ENCODE measurements around the gene GPR173.

GPR173 gene

GRCh38 chrX:53048169-53049126 is at the start of gene GPR173:
GPR173 (plus strand) TSS chrX:53048789; CDS start chrX:53076622, 27,833 bp downstream.
- Mint-ChIP-seq H3K27ac (no peak within 1 kb of the TSS), H3K9me3 (no peaks in the 10 kb centered on the region), H3K36me3 (no peaks in the 10 kb centered on the region), H3K27me3 (peaks cover 8% of the 10 kb centered on the region), H3K4me3 (peak within 1 kb of the TSS; percentile 2), H3K4me1 (no peaks in the 10 kb centered on the region)
- no peak for ATAC-seq

DNA sequence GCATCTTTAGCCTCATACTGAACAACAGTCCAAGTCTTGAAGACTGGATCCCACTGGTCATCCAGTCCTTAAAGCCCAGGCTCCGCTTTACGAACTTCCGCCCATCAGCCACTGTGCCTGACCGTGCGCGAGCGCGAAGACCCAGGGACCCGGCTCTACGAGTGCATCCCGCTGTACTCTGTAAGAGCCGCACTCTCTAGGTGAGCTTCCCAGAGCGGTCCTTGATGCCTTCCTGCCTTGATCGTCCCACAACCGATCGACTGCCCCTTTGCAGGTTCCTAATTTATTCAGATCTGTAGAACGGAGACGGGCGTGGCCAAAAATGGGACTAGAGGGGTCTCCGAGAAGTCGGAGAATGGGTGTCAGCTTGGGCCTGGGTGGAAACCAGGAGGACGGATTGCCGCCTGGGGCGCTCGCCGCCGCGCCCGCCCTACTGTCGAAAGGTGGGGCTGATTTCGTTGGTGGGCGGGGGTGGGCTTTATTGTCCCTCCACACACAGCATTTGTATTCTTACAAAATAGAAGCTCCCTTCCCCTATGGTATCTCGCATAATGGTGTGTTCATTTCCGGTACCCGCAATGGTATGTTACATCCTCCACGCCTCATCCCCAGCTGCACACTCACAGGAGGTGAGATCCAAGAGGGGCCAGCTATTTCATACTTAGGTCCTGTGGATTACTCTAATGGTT is 48.0 kb upstream of the GPR173 start:
- Mint-ChIP-seq H3K4me1 (peaks cover 19% of the 10 kb centered on the region), H3K4me3 (peak overlapping the region; percentile 72), H3K36me3 (no peaks in the 10 kb centered on the region), H3K27me3 (no peaks in the 10 kb centered on the region), H3K27ac (peak overlapping the region; percentile 60), H3K9me3 (no peaks in the 10 kb centered on the region)
- peak; percentile 17 for ATAC-seq

GRCh38 chrX:53001958-53002357 is 46.6 kb upstream of the GPR173 start:
- Mint-ChIP-seq H3K36me3 (no peaks in the 10 kb centered on the region), H3K9me3 (no peaks in the 10 kb centered on the region), H3K27me3 (peaks cover under 1% of the 10 kb centered on the region), H3K4me3 (no peak overlapping the region), H3K27ac (peak overlapping the region; percentile 60), H3K4me1 (peaks cover 10% of the 10 kb centered on the region)
- no peak for ATAC-seq

- Mint-ChIP-seq H3K36me3 (no peaks in the 10 kb centered on the region), H3K9me3 (no peaks in the 10 kb centered on the region), H3K4me1 (peaks cover 10% of the 10 kb centered on the region), H3K27ac (no peak overlapping the region), H3K4me3 (no peak overlapping the region), H3K27me3 (peaks cover 9% of the 10 kb centered on the region)
- no peak for ATAC-seq
Measured at GRCh38 chrX:53003111-53003510, 45.5 kb upstream of the GPR173 start.

- no peak for ATAC-seq
- H3K4me3 Mint-ChIP-seq, result no peak overlapping the region
- peaks cover 10% of the 10 kb centered on the region for H3K4me1 Mint-ChIP-seq
- H3K27ac Mint-ChIP-seq, result no peak overlapping the region
- no peaks in the 10 kb centered on the region for H3K36me3 Mint-ChIP-seq
- peaks cover 4% of the 10 kb centered on the region for H3K9me3 Mint-ChIP-seq
- peaks cover 9% of the 10 kb centered on the region for H3K27me3 Mint-ChIP-seq
Measured at GRCh38 chrX:53004038-53004437, 44.6 kb upstream of the GPR173 start.

DNA sequence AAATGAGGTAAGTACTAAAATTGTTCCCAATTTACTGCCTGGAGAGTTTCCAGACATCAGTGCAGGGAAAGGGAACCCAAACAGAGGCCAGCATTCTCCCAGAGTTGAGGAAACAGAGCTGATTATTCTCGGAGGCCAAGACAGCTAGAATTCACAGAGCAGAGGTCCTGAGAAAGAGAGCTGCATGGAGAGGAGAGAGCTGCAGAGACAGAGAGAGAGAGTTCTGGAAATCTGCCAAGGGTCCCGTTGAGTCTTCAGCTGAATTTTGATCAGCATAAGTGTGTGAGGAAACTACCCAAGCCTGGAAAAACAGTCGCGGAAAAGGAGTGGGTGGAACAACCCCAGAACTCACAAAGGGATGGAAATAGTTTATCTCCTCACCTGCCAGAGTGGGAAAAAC is 43.8 kb upstream of the GPR173 start:
- Mint-ChIP-seq H3K27ac (no peak overlapping the region), H3K27me3 (peaks cover 9% of the 10 kb centered on the region), H3K9me3 (peaks cover 4% of the 10 kb centered on the region), H3K4me3 (no peak overlapping the region), H3K36me3 (no peaks in the 10 kb centered on the region), H3K4me1 (peaks cover 10% of the 10 kb centered on the region)
- ATAC-seq, result no peak

GRCh38 chrX:53005327-53005726 is 43.3 kb upstream of the GPR173 start:
- Mint-ChIP-seq H3K36me3 (no peaks in the 10 kb centered on the region), H3K4me3 (no peak overlapping the region), H3K27ac (no peak overlapping the region), H3K9me3 (peaks cover 4% of the 10 kb centered on the region), H3K4me1 (peaks cover 10% of the 10 kb centered on the region), H3K27me3 (peaks cover 9% of the 10 kb centered on the region)
- ATAC-seq, result no peak

- Mint-ChIP-seq H3K9me3 (peaks cover 4% of the 10 kb centered on the region), H3K4me1 (no peaks in the 10 kb centered on the region), H3K4me3 (no peak overlapping the region), H3K36me3 (no peaks in the 10 kb centered on the region), H3K27ac (no peak overlapping the region), H3K27me3 (peaks cover 9% of the 10 kb centered on the region)
- no peak for ATAC-seq
Measured at GRCh38 chrX:53009032-53009431, 39.6 kb upstream of the GPR173 start.

DNA sequence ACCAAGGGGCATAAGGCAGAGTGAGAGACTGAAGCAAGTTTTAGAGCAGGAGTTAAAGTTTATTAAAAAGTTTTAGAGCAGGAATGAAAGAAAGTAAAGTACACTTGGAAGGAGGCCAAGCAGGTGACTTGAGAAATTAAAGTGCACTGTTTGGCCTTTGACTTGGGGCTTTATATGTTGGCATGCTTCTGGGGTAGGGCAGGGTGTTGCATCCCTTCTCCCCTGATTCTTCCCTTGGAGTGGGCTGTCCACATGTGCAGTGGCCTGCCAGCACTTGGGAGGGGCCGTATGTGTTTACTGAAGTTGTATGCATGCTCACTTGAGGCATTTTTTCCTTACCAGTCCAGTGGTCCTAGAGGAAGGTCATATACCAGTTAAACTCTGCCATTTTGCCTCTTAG is 35.3 kb upstream of the GPR173 start:
- peaks cover 4% of the 10 kb centered on the region for H3K9me3 Mint-ChIP-seq
- no peak overlapping the region for H3K4me3 Mint-ChIP-seq
- no peaks in the 10 kb centered on the region for H3K4me1 Mint-ChIP-seq
- peaks cover 8% of the 10 kb centered on the region for H3K27me3 Mint-ChIP-seq
- no peak overlapping the region for H3K27ac Mint-ChIP-seq
- no peaks in the 10 kb centered on the region for H3K36me3 Mint-ChIP-seq
- ATAC-seq, result no peak

GRCh38 chrX:53018627-53019026 is 30.0 kb upstream of the GPR173 start:
- no peaks in the 10 kb centered on the region for H3K4me1 Mint-ChIP-seq
- H3K27me3 Mint-ChIP-seq, result peaks cover 8% of the 10 kb centered on the region
- no peak for ATAC-seq
- no peaks in the 10 kb centered on the region for H3K9me3 Mint-ChIP-seq
- no peaks in the 10 kb centered on the region for H3K36me3 Mint-ChIP-seq
- no peak overlapping the region for H3K27ac Mint-ChIP-seq
- H3K4me3 Mint-ChIP-seq, result no peak overlapping the region

DNA sequence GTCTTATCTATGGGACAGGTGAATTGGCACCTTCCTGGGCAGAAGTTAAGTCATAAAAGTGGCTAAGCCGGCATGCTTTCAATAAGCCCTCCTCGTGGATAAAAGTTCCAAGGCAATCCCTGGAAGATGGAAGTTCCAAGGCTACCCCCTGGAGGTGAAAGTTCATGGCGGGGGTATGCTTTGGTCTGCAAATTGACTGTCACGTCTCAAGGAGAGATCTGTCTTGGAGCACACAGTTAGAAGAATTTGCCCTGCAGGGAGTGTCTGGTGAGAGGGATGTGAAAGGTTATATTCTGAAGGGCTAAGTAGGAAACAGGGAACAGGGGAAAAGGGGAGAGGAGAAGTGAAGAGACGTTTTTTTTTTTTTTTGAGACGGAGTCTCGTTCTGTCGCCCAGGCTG is 26.2 kb upstream of the GPR173 start:
- Mint-ChIP-seq H3K27me3 (no peaks in the 10 kb centered on the region), H3K4me3 (no peak overlapping the region), H3K4me1 (no peaks in the 10 kb centered on the region), H3K36me3 (no peaks in the 10 kb centered on the region), H3K9me3 (no peaks in the 10 kb centered on the region), H3K27ac (no peak overlapping the region)
- ATAC-seq, result no peak

- H3K27me3 Mint-ChIP-seq, result no peaks in the 10 kb centered on the region
- ATAC-seq, result no peak
- H3K36me3 Mint-ChIP-seq, result no peaks in the 10 kb centered on the region
- H3K4me1 Mint-ChIP-seq, result peaks cover 2% of the 10 kb centered on the region
- H3K27ac Mint-ChIP-seq, result no peak overlapping the region
- H3K9me3 Mint-ChIP-seq, result no peaks in the 10 kb centered on the region
- H3K4me3 Mint-ChIP-seq, result no peak overlapping the region
Measured at GRCh38 chrX:53028678-53029077, 19.9 kb upstream of the GPR173 start.

GRCh38 chrX:53031380-53031779 is 17.2 kb upstream of the GPR173 start:
- Mint-ChIP-seq H3K4me3 (no peak overlapping the region), H3K4me1 (peaks cover 5% of the 10 kb centered on the region), H3K36me3 (no peaks in the 10 kb centered on the region), H3K27me3 (peaks cover 12% of the 10 kb centered on the region), H3K9me3 (no peaks in the 10 kb centered on the region), H3K27ac (no peak overlapping the region)
- ATAC-seq, result no peak

GRCh38 chrX:53036149-53036548 is 12.4 kb upstream of the GPR173 start:
- ATAC-seq, result no peak
- Mint-ChIP-seq H3K4me3 (no peak overlapping the region), H3K36me3 (no peaks in the 10 kb centered on the region), H3K4me1 (peaks cover 5% of the 10 kb centered on the region), H3K27me3 (peaks cover 26% of the 10 kb centered on the region), H3K27ac (no peak overlapping the region), H3K9me3 (no peaks in the 10 kb centered on the region)

DNA sequence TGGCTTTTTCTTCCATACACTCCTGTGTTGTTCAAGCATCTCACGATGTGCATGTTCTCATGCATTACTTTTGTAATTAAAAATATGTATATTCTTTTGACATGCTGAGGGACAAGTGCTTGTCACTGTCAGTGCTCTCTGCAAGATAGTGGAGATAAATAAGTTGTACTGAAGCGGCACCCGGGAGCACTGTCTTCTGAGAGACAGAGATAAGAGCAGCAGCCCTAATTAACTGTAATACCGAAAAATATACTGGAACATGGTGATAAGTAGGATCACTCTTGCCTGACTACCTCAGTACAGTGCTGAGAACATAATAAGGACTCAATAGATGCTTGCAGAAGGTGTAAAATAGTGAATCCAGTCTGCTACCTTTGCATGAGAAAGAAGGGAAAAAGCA is 9.4 kb upstream of the GPR173 start:
- Mint-ChIP-seq H3K36me3 (no peaks in the 10 kb centered on the region), H3K27ac (no peak overlapping the region), H3K9me3 (no peaks in the 10 kb centered on the region), H3K4me1 (no peaks in the 10 kb centered on the region), H3K4me3 (no peak overlapping the region), H3K27me3 (peaks cover 26% of the 10 kb centered on the region)
- ATAC-seq, result no peak

GRCh38 chrX:53044995-53045394 is 3.6 kb upstream of the GPR173 start:
- Mint-ChIP-seq H3K36me3 (no peaks in the 10 kb centered on the region), H3K4me1 (no peaks in the 10 kb centered on the region), H3K27me3 (peaks cover 8% of the 10 kb centered on the region), H3K4me3 (no peak overlapping the region), H3K9me3 (no peaks in the 10 kb centered on the region), H3K27ac (no peak overlapping the region)
- ATAC-seq, result no peak
